Breast epithelium (tissue), 3 donors: ENCODE data around the gene ASNSD1.

Experiments
- CTCF ChIP-seq, 3 donors: fragments of 450-650 bp; IDR thresholded peaks; one replicate each; pipeline ENCODE4 v1.5.1; 2016 to 2017; ENCODE audit warnings: antibody characterized with exemption in 3 of 3, mild to moderate bottlenecking in 3 of 3, moderate library complexity in 3 of 3
- POLR2A ChIP-seq: fragments of 450-650 bp; IDR thresholded peaks from one replicate; pipeline ENCODE4 v1.6.1; 2016; ENCODE audit warnings: antibody characterized with exemption, mild to moderate bottlenecking, moderate library complexity

- TF ChIP-seq CTCF (IDR thresholded peaks at IDR 0.05) (no peak), POLR2A (no peak)
Measured at GRCh38 chr2:189660803-189661147, 484 bp upstream of the ASNSD1 start.
